HG03342 (cell line): ENCODE measurements around the gene VSIG4.

Experiments used
- ATAC-seq: cut with Tn5 transposase; IDR thresholded peaks from one replicate; pipeline ENCODE4 v1.9.1; 2021; ENCODE audit warnings: mild to moderate bottlenecking, moderate library complexity; ENCODE audit not compliant: unreplicated experiment

VSIG4 gene

GRCh38 chrX:66024092-66024467 lies 15.8 kb downstream of the VSIG4 start:
- ATAC-seq = no peak

DNA sequence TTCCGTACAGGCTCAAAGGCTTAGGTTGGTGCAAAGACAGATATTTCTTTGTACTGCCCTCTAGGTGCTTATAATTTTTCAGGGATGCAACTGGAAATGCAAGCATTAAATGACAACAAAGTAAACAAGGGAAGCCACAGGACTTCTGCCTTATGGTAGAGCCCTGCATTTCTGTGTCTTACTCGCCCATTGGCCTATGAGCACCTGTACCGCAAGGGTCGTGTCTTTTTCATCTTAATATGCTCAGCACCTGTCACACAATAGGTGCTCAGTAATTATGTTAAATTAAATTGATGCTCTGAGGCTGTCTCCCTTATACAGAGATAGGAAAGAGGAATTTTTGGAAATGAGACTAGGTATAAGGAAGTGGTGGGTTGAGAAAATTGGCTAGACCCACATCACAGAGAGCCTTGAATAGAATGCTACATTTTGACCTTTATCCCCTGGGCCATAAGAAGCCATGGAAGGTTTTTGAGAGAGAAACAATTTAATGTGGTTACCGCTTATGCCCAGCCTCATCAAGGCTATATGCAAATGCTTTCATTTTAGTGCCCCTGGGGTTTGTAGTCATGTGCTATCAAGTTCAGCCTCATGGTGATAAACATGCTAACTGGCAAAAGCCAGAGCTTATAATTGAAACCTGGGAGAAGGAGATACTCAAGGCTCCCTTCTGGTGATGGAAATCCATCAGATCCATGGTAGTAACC lies 16.3 kb downstream of the VSIG4 start:
- ATAC-seq = no peak

DNA sequence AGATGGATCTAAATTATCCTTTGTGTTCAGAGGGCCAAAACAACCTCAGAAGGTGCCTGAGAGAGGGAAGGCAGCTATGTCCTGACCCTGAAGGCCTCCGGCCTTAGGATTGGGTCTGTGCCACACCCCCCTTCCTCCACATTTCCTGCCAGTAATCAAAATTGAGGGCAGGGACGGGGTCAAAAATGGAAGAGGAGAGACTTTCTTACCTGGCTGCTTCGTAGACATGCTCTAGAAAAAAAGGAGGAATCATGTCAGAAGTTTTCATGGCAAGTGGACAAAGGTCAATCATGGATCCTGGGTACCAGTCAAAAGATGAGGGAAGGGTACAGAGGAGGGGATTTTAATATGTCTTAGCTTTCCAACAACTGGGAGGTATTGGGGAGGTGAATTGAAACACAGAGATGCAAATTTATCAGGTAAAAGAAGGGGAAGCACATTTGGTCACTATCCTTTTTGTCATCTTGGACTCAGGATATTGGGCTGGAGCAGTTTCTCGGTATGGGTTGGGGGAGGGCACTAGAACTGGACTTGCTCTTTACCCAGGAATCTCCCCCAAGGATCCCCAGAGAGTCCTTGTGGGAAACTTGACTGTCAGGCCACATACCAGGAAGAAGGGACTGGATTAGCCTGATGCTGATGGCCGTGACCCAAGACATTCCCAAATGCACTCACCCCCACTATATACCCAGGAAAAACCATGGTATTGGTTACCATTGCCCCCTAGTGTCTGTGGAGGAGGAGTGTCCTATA lies 17.1 kb downstream of the VSIG4 start:
- no peak for ATAC-seq

GRCh38 chrX:66021765-66022631 lies 17.9 kb downstream of the VSIG4 start:
- ATAC-seq = no peak

GRCh38 chrX:66021401-66021764 lies 18.5 kb downstream of the VSIG4 start:
- ATAC-seq = no peak

DNA sequence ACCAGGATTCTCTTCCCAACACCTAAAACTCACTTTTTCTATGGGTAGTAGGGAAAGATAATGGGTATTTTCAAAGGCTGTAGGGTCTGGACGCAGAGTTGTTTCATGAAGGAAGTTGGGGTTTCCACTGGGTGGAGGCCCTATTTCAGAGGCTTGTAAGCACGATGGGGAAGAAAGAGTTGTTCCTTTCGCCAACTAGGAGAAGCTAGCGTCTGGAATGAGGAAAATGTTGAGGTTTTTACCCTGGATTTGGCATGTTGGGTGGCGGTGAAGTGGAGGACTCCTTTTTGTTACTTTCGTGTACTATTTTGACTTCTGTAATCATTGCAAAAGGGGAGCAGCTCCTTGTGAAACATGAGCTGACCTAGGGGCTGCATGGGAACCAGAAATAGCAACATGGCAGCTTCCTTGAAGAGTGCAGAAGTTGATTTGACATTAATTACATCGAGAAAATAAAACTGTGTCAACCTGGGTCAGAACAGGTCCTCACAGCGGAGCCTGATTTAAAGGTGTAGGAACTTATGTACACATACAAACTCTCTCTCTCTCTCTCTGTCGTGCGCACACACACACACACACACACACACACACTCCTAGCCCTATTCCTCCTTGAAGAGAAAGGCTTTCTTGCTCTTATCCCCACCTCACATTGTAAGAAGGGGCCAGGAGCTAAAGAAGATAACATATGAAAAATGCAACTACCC lies 19.1 kb downstream of the VSIG4 start:
- ATAC-seq = no peak

- ATAC-seq = no peak
Observed at GRCh38 chrX:66019974-66020373, 19.9 kb downstream of the VSIG4 start.

- ATAC-seq = no peak
Observed at GRCh38 chrX:66019310-66019652, 20.6 kb downstream of the VSIG4 start.

DNA sequence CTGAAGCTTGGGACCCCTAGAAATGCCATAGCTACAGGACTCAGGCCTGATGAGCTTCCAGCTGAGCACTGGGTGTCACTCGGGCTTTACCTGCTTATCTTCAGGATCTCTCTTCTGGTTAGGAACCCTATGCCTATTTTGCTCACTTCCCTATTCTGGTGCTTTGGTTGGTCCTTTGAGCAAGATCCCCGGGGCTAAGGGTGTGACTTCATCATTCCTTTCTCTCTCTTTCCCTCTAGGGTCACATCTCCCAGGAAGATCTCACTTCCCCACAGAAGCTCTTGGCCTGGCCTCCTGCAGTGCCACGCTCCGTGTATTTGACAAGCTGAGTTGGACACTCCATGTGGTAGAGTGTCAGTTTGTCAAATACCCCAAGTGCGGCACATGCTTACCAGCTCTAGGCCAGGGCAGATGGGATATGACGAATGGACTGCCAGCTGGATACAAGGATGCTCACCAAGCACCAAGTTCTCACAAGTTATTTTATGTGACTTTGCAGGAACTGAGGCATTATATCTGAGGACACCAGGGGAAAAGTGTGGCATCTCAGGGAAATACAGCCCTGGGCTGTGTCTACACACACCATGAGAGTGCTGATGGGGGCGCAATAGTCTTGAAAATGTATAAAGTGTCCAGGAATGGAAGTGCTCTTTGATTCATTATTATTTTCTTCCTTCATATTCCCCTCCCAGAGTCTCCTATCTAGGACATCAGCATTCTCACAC lies 21.1 kb downstream of the VSIG4 start:
- no peak for ATAC-seq

DNA sequence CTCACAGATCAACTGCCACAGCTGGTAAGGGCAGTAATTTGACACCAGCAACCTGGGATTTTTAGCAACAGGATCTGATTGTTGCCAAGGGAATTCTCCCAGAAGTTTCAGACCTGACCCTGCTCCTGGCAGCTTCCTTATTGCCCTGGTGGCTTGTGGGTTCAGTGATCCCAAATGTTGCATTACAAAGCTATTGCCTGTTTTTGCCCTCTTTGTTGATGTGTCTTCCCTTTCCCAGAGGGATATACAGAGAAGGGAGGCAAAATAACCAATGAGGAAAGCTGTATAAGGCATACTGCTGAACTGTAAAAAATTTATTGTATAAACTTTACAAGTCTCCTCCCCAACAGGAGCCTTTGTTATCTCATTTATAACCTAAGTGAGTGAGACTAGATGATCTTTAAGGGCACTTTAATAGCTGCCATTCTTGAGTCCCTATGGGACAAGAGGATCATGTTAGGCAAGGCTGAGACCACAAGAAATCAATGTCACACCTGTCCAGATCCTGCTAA lies 22.2 kb downstream of the VSIG4 start:
- no peak for ATAC-seq

DNA sequence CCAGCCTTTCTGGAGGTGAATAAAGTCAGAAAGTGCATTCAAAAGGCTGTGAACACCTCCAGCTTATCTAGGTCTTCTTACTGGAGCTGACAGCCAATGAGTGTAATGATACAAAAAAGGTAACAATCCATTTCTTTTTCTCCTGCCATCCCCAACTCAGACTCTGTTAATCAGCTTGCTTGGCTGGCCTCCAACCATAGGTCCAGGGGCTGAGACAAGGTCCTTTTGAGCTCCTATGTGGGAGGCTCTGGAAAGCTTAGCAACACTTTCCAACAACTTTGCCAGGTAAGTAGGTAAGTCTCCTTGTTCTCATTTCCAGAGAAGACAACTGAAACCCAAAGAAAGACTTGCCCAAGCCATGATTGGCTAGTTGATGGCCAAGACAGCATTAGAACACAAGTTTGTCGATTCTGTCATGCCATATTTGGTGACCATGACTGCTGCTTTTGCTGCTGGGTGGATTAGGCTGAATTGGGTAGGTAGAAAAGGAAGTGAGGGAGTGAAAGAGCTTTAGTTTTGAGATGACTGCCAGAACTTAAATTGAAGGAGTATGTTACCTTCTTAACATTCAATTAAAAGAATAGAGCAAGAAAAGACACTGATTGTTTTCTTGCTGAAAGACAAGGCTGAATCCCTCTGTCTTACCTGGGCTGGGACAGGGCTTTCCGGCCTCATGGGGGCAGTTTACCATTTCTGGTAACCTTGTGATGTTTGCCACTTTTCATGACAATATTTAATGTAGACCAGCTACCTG lies 22.8 kb downstream of the VSIG4 start:
- no peak for ATAC-seq

DNA sequence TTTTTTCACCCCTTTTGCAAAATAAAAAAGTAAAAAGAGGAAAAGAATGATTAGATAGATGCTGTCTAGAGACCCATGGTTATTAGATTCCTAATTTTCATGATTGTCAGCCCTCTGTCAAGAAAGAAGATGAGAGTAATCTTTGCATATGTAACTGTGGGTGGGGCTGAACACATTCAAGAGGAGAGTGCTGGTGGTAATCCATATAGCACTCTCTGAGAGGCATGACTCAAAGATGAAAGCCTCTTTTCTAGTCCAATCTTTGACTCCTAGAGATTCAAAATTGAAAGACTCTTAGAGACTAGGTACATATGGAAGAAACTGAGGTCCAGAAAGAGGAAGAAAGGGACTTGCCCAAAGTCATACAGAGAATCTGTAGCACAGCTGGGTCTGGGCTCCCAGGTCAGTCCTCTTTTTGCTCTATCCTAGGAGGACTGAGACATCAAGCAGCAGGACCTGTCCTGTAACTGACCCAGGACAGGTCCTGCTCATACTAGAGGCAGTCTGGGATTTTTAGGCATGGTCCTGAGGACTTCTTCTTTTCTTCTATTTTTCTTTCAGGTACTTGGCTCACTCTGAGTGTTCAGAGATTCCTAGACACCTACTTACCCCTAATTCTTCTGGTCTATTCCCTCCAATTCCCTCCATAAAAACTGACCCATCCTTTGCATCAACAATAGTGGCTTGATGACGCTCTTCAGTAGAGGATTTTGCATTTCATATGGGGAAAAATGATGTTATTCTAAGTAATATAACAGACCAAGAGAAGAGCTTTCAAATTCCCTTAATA lies 23.8 kb downstream of the VSIG4 start:
- ATAC-seq = peak; percentile 34

DNA sequence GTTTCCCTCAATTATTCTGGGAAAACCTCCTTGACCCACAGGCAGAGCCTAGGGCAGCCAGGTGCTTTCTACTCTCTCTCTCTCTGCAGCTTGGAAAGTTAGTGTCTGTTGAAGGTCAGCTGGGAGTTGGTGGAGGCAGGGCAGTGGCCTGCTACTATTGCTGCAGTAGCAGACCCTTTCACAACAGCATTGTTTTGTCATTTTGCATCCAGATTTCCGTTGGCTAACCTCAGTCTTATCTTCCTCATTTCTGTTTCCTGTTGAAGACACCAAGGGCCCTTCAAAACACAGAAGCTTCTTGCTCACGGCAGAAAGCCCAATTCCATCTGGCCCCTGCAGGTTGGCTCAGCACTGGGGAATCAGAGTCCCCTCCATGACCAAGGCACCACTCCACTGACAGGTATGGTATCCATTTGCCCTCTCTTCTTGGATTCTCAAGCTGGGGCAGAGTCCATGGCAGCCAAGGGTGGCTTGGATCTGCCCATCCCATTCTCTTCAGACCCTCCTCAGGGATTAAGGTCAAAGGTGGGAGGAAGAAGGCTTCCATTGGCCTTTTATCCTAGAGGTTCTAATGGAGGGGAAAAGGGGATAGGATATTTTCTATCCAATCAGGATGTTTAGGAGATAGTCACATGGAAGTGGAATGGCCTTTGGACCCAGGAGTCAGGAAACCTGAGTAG lies 24.6 kb downstream of the VSIG4 start:
- peak; percentile 47 for ATAC-seq

- no peak for ATAC-seq
Observed at GRCh38 chrX:66014556-66014955, 25.3 kb downstream of the VSIG4 start.

DNA sequence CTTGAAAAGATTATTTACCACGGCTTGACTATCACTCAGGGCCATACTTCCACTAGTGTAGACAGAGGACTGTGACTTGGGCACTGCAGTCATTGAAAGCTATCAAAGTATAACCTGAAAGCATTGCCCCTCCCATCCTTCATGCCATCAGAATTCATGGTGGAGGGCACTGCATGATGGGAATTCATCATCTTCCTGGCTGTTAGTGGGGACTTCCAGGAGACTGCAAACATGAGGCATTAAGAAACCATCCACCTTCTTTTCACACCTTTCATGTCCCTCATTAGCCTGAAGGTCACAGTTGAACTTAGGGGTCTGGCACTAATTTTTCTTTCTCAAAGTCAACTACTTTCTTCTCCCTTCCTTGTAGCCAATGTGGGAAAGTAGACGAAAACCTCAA lies 25.8 kb downstream of the VSIG4 start:
- no peak for ATAC-seq

DNA sequence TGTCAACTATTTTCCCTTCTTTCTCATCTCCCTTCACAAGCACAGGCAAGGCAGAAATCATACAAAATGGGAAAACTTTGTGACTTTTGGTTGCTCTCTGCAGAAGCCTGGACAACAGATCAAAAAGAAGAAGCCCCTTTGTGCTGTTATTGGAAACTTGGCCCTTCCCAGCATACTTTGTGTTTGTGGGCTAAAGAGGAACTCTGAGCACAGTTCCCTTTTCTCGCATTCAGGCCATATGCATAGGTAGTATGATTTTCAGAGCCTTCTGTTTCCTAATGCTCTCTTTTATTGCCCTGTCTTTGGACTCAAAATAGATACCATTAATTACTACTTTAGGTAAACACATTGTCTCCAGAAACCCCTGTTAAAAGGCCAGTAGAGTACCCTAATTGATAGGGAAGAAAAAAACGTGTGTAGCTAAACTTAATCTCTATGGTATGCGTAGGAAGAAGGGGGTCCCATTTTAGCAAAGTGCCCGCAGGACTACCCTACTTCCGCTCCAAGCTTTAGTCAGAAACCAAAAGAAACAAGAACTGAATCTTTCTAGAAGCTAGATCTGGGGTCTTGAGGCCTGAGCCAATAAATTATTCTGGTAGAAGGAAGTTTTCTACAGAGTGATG lies 26.6 kb downstream of the VSIG4 start:
- peak; percentile 25 for ATAC-seq

DNA sequence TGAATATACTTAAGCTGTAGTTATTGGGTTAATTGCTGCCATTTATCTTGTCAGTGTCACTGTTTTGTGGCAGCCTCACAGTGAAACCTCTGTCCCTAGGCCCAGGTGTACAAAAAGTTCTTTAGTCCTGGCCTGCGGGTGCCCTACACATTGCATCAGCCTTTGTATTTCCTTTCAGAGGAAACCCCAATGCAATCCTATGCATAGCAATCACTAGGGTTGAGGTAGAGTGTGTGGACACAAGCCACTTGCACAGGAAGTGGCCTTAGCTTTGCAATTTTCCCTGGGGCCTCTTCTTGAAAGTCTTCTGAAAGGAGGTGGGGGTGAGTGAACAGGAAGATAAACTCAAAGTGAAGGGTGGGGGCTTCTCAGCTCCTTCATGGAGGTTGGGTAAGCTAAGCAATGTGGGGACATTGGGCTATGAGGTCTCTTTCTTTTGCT lies 27.8 kb downstream of the VSIG4 start:
- ATAC-seq = peak; percentile 35
